ENCODE data around the gene TEX11.

DNA sequence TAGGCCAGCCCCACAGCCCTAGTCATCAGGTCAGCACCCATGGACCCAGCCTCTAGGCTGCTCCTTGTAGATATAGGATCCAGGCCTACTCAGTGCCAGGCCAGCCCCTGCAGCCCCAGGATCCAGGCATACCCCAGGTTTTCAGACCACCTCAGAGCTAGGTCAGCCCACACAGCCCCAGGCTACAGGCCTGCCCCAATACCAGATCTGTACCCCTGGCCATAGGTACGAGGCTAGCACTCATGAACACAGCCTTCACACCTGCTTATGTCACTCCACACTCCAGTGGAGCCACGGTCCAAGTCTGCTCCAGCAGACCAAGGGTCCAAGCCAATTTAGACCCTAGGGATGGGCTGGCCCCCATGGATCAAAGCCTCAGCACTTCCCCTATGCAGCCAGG is 272.8 kb downstream of the TEX11 start:
- TF ChIP-seq, protein P1, sequence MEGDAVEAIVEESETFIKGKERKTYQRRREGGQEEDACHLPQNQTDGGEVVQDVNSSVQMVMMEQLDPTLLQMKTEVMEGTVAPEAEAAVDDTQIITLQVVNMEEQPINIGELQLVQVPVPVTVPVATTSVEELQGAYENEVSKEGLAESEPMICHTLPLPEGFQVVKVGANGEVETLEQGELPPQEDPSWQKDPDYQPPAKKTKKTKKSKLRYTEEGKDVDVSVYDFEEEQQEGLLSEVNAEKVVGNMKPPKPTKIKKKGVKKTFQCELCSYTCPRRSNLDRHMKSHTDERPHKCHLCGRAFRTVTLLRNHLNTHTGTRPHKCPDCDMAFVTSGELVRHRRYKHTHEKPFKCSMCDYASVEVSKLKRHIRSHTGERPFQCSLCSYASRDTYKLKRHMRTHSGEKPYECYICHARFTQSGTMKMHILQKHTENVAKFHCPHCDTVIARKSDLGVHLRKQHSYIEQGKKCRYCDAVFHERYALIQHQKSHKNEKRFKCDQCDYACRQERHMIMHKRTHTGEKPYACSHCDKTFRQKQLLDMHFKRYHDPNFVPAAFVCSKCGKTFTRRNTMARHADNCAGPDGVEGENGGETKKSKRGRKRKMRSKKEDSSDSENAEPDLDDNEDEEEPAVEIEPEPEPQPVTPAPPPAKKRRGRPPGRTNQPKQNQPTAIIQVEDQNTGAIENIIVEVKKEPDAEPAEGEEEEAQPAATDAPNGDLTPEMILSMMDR (IDR thresholded peaks at IDR 0.05): no peak
- TF ChIP-seq EP300 (IDR thresholded peaks at IDR 0.05): no peak

All from stomach (tissue), 4 donors.